H9 (cell line): ENCODE results near the gene C10orf143. TPM values are rescaled to one million over a fixed set of nuclear protein-coding genes. Genes with fewer than 3 reads are reported as not detected.

Source experiments
- DNase-seq: peaks from one replicate; pipeline ENCODE4 v3.0.0-alpha.2; 2017
- H2AFZ ChIP-seq: one replicate; pipeline ENCODE4 v1.6.1; 2013; ENCODE audit warnings: mild to moderate bottlenecking, low read length, control low read depth, moderate library complexity
- H2AK5ac ChIP-seq: 2 replicates; pipeline ENCODE4 v1.6.1; 2013; ENCODE audit warnings: low read length, control low read depth, mixed read lengths; ENCODE audit not compliant: insufficient read length
- H2BK120ac ChIP-seq: one replicate; pipeline ENCODE4 v1.6.1; 2013; ENCODE audit warnings: low read depth, mild to moderate bottlenecking, low read length, control low read depth, inconsistent platforms; ENCODE audit not compliant: poor library complexity, severe bottlenecking
- H2BK12ac ChIP-seq: 2 replicates; pipeline ENCODE4 v1.6.1; 2013; ENCODE audit warnings: low read length, control low read depth, mixed read lengths, low read depth; ENCODE audit not compliant: insufficient read length
- H2BK15ac ChIP-seq: 2 replicates; pipeline ENCODE4 v1.6.1; 2013; ENCODE audit warnings: low read depth, low read length, control low read depth
- H2BK20ac ChIP-seq: one replicate; pipeline ENCODE4 v1.6.1; 2013; ENCODE audit warnings: low read depth, mild to moderate bottlenecking, low read length, control low read depth, inconsistent platforms; ENCODE audit not compliant: poor library complexity, severe bottlenecking
- H2BK5ac ChIP-seq: 2 replicates; pipeline ENCODE4 v1.6.1; 2013; ENCODE audit warnings: low read length, control low read depth, mixed read lengths; ENCODE audit not compliant: insufficient read length
- H3K14ac ChIP-seq: 2 replicates; pipeline ENCODE4 v1.6.1; 2013; ENCODE audit warnings: low read length, control low read depth; ENCODE audit not compliant: insufficient read depth
- H3K18ac ChIP-seq: 2 replicates; pipeline ENCODE4 v1.6.1; 2013; ENCODE audit warnings: low read depth, mild to moderate bottlenecking, mixed read lengths, low read length, control low read depth; ENCODE audit not compliant: insufficient read length
- H3K23ac ChIP-seq: 2 replicates; pipeline ENCODE4 v1.6.1; 2013; ENCODE audit warnings: low read length, control low read depth, mixed read lengths, low read depth; ENCODE audit not compliant: insufficient read length
- H3K23me2 ChIP-seq: 2 replicates; pipeline ENCODE4 v1.6.1; 2013; ENCODE audit warnings: low read depth, mild to moderate bottlenecking, mixed read lengths, low read length, control low read depth; ENCODE audit not compliant: insufficient read length, poor library complexity, severe bottlenecking
- H3K27ac ChIP-seq: 2 replicates; pipeline ENCODE4 v1.5.1; 2013; ENCODE audit warnings: low read length, control low read depth, mixed read lengths, low read depth; ENCODE audit not compliant: insufficient read length
- H3K27me3 ChIP-seq: 2 replicates; pipeline ENCODE4 v1.6.1; 2013; ENCODE audit warnings: low read length, control low read depth, inconsistent platforms; ENCODE audit not compliant: insufficient read depth
- H3K4ac ChIP-seq: 2 replicates; pipeline ENCODE4 v1.6.1; 2013; ENCODE audit warnings: low read depth, mild to moderate bottlenecking, control low read depth, inconsistent platforms, low read length, moderate library complexity
- H3K4me1 ChIP-seq: 2 replicates; pipeline ENCODE4 v1.6.1; 2013; ENCODE audit warnings: low read length, control low read depth, inconsistent platforms; ENCODE audit not compliant: insufficient read depth
- H3K4me2 ChIP-seq: 2 replicates; pipeline ENCODE4 v1.6.1; 2013; ENCODE audit warnings: low read length, control low read depth, mixed read lengths; ENCODE audit not compliant: insufficient read length, insufficient read depth
- H3K56ac ChIP-seq: 2 replicates; pipeline ENCODE4 v1.6.1; 2013; ENCODE audit warnings: low read depth, mild to moderate bottlenecking, mixed read lengths, low read length, control low read depth; ENCODE audit not compliant: insufficient read length
- H3K79me1 ChIP-seq: 2 replicates; pipeline ENCODE4 v1.6.1; 2013; ENCODE audit warnings: low read depth, mild to moderate bottlenecking, moderate library complexity, low read length, control low read depth, inconsistent platforms; ENCODE audit not compliant: insufficient read depth, poor library complexity, severe bottlenecking
- H3K79me2 ChIP-seq: 2 replicates; pipeline ENCODE4 v1.6.1; 2013; ENCODE audit warnings: low read length, control low read depth, inconsistent platforms; ENCODE audit not compliant: insufficient read depth
- H3K9ac ChIP-seq: 2 replicates; pipeline ENCODE4 v1.6.1; 2013; ENCODE audit warnings: low read length, control low read depth, mixed read lengths; ENCODE audit not compliant: insufficient read length; ENCODE audit errors: extremely low read depth
- H3K9me3 ChIP-seq: one replicate; pipeline ENCODE4 v1.6.1; 2013; ENCODE audit warnings: low read depth, low read length, inconsistent platforms; ENCODE audit not compliant: control insufficient read depth
- H3T11ph ChIP-seq: one replicate; pipeline ENCODE4 v1.6.1; 2013; ENCODE audit warnings: mild to moderate bottlenecking, low read length, control low read depth, inconsistent platforms
- H4K20me1 ChIP-seq: one replicate; pipeline ENCODE4 v1.6.1; 2013; ENCODE audit not compliant: control insufficient read depth, insufficient read length, insufficient read depth
- H4K5ac ChIP-seq: 2 replicates; pipeline ENCODE4 v1.6.1; 2013; ENCODE audit warnings: low read depth, mild to moderate bottlenecking, mixed read lengths, low read length, control low read depth; ENCODE audit not compliant: insufficient read length
- H4K8ac ChIP-seq: replicated peaks from 2 replicates; pipeline ENCODE4 v1.6.1; 2013; ENCODE audit warnings: low read length, control low read depth, mixed read lengths, low read depth; ENCODE audit not compliant: insufficient read length
- H4K91ac ChIP-seq: 2 replicates; pipeline ENCODE4 v1.6.1; 2013; ENCODE audit warnings: low read depth, mild to moderate bottlenecking, moderate library complexity, mixed read lengths, low read length, control low read depth; ENCODE audit not compliant: insufficient read length
- H3K27ac Mint-ChIP-seq, 3 experiments: 2 replicates in 2 of 3; 3 replicates in 1 of 3; pipeline ENCODE4 v1.8.0; 2020 to 2021; ENCODE audit warnings: mixed read lengths in 3 of 3, mild to moderate bottlenecking in 1 of 3, moderate library complexity in 1 of 3
- H3K27me3 Mint-ChIP-seq: 2 replicates; pipeline ENCODE4 v1.8.0; 2021; ENCODE audit warnings: low read depth, mild to moderate bottlenecking, moderate library complexity, mixed read lengths
- H3K36me3 Mint-ChIP-seq, 3 experiments: 2 replicates in 2 of 3; 3 replicates in 1 of 3; pipeline ENCODE4 v1.8.0; 2020 to 2021; ENCODE audit warnings: low read depth in 3 of 3, mixed read lengths in 3 of 3; ENCODE audit not compliant: insufficient read depth in 1 of 3
- H3K4me1 Mint-ChIP-seq, 2 experiments: 2 replicates each; pipeline ENCODE4 v1.8.0; 2020; ENCODE audit warnings: mixed read lengths in 2 of 2
- H3K4me3 Mint-ChIP-seq, 2 experiments: 2 replicates in 1 of 2; 3 replicates in 1 of 2; pipeline ENCODE4 v1.8.0; 2020 to 2021; ENCODE audit warnings: mild to moderate bottlenecking in 2 of 2, mixed read lengths in 2 of 2, moderate library complexity in 1 of 2
- H3K9me3 Mint-ChIP-seq, 2 experiments: 2 replicates in 1 of 2; 3 replicates in 1 of 2; pipeline ENCODE4 v1.8.0; 2020; ENCODE audit warnings: mild to moderate bottlenecking in 2 of 2, mixed read lengths in 2 of 2, moderate library complexity in 1 of 2
- CTCF ChIP-seq: fragments of 200-600 bp; sonication (generic); conservative IDR thresholded peaks from 3 replicates; pipeline ENCODE4 v1.8.0; 2021; ENCODE audit warnings: antibody characterized with exemption, mild to moderate bottlenecking
- WGBS: extraction: QIAGEN DNeasy Blood & Tissue Kit; methylation state at CpG from one replicate; pipeline ENCODE4 v1.1.7; 2013; ENCODE audit warnings: missing lambda C conversion rate, low lambda C conversion rate, mixed read lengths; ENCODE audit not compliant: insufficient read length; ENCODE audit errors: extremely low coverage; 5-methylcytosine and 5-hydroxymethylcytosine counted together
- total RNA-seq: library from RNA; stranded (reverse); gene quantifications from 2 replicates; pipeline ENCODE4 v1.2.1, GENCODE V29; 2021

Gene C10orf143
- total RNA-seq, 1 experiment from 2014 or later: 0.94 TPM

GRCh38 chr10:130062976-130063375 is 47.7 kb downstream of the C10orf143 start:
- no peak overlapping the region for H3K9ac ChIP-seq
- no peak overlapping the region for H2AK5ac ChIP-seq
- no peak overlapping the region for H2BK12ac ChIP-seq
- no peak overlapping the region for H3K14ac ChIP-seq
- no peaks in the 10 kb centered on the region; the same call in 1 of the 2 replicates for H3K27me3 ChIP-seq
- Mint-ChIP-seq H3K36me3 (no peaks in the 10 kb centered on the region; a peak in 1 of 7 replicates), H3K4me1 (no peaks in the 10 kb centered on the region), H3K27me3 (peaks cover 4% of the 10 kb centered on the region; the same call in 1 of the 2 replicates), H3K9me3 (no peaks in the 10 kb centered on the region), H3K4me3 (no peak overlapping the region), H3K27ac (no peak overlapping the region)
- H3K56ac ChIP-seq: no peak overlapping the region
- no peak for DNase-seq
- no peak overlapping the region for H2BK20ac ChIP-seq
- no peak overlapping the region for H3T11ph ChIP-seq
- no peak overlapping the region for H3K23ac ChIP-seq
- no peaks in the 10 kb centered on the region for H3K79me1 ChIP-seq
- H2BK120ac ChIP-seq: no peak overlapping the region
- H3K4me1 ChIP-seq: no peaks in the 10 kb centered on the region
- no peak overlapping the region for H3K18ac ChIP-seq
- no CpG with 5 or more reads among the region's 13 CpGs for WGBS
- no peaks in the 10 kb centered on the region for H3K79me2 ChIP-seq
- TF ChIP-seq CTCF: no peak
- H3K4ac ChIP-seq: no peak overlapping the region
- no peak overlapping the region for H2AFZ ChIP-seq
- H3K27ac ChIP-seq: no peak overlapping the region
- no peak overlapping the region for H2BK15ac ChIP-seq
- H4K20me1 ChIP-seq: no peaks in the 10 kb centered on the region
- no peaks in the 10 kb centered on the region for H3K9me3 ChIP-seq
- no peaks in the 10 kb centered on the region for H3K23me2 ChIP-seq
- H4K5ac ChIP-seq: no peak overlapping the region
- no peak overlapping the region for H4K8ac ChIP-seq
- H4K91ac ChIP-seq: no peak overlapping the region
- H2BK5ac ChIP-seq: no peak overlapping the region
- H3K4me2 ChIP-seq: no peak overlapping the region
